ENCODE results near the gene TCEAL3.
A peak's percentile ranks its signal among the peaks of the same experiment; 100 is the strongest.
"Not testable (repeated sequence)": the region's sequence is repeated elsewhere in the genome, so short reads cannot be mapped to it uniquely, and the experiment has no call there.

Gene TCEAL3

DNA sequence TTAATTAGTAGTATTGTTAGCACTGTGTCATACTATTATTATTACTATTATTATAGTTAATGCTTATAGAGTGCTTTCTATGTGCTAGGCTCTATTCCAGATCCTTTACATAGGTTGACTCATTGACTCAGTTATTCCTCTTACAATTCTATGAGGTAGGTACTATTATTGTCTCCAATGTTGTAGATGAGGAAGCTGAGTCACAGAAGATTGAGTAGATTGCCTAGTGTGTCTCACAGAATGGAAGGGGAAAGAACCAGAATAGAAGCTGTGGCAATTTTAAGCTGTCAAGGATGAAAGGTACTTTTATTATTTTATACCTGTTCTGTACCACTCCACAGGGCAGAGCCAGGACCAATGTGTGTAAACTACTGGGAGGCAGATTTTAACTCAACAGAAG, 19.1 kb downstream of the TCEAL3 start:
- no peak for DNase-seq (ENCODE audit: low spot score)

- peak; percentile 75 for DNase-seq (ENCODE audit: low spot score)
Observed at GRCh38 chrX:103628386-103629317, 20.9 kb downstream of the TCEAL3 start, which contains the start of gene TCEAL1. Gene TCEAL1 (plus strand): TSS chrX:103628975. CDS start chrX:103629917, 942 bp downstream.

GRCh38 chrX:103629318-103630170, 21.8 kb downstream of the TCEAL3 start:
- DNase-seq (ENCODE audit: low spot score) = peak; percentile 89

GRCh38 chrX:103630171-103630511, 22.4 kb downstream of the TCEAL3 start:
- no peak for DNase-seq (ENCODE audit: low spot score)

DNA sequence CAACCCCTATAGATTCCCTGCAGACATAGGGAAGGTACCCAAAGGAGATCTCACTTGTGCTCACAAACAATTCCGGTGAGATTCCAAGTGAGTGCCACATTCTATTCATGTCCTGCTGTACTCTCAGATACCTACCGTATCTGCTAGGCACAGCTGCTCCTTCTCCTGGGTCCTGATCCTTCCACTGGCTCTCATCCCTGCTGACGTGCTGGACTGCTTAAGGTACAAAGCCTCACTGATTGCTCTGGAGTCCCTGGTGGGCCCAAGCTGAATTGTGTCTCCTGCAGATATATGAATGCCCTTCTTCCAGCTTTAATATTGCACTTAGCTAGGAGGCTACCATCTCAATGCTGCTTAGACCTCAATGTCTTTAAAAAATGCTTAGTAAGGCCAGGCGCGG, 23.4 kb downstream of the TCEAL3 start:
- DNase-seq (ENCODE audit: low spot score) = no peak

DNA sequence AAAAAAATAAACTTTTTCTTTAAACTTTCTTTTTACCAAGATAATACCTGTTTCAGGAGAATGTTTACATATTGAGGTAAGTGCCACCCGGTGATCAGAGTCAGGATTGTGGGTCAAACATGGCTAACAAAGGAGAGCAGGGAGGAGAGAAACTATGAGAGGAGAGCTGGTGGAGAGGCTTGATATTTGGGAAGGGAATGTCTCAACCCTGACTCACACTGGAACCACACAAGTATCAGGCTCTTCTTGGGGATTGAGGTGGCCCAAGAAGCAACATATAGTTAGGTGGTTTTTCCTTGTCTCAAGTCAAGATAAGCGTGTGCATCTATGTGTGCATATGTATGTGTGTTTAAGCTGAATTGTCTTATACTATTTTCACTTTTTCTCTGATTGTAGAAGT, 27.7 kb downstream of the TCEAL3 start:
- no peak for DNase-seq (ENCODE audit: low spot score)

DNA sequence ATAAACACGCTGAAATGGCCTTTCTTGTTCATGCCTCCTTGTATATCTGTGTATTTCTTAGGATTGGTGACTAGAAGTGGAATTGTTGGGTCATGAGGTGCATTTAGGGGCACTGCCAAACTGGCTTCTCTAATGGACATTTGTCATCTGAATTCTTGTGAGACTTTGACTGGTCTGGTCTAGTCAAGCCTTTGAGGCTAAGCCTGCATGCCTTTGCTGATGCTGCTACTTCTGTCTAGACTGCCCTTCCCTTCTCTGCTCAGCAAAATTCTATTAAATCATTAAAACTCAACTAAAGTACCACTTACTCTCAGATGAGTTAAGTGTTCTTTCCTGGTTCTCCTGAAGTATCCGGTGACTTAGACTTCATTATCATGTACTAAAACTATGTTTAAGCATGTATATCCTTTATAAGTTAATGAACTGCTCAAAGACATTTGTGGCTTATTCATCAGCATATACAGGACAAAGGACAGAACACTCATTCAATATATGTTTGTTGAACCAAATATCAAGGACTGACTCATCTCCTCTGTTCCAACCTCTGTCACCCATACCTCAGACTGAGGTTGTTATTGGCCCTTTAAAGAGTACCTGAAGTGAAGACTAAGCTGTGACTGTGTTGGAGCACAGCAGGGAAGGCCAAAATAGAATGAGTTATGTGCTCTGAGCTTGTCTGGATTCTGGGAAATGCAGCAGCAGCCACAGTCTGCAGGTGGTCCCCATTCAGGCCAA, 30.0 kb downstream of the TCEAL3 start:
- no peak for DNase-seq (ENCODE audit: low spot score)

DNA sequence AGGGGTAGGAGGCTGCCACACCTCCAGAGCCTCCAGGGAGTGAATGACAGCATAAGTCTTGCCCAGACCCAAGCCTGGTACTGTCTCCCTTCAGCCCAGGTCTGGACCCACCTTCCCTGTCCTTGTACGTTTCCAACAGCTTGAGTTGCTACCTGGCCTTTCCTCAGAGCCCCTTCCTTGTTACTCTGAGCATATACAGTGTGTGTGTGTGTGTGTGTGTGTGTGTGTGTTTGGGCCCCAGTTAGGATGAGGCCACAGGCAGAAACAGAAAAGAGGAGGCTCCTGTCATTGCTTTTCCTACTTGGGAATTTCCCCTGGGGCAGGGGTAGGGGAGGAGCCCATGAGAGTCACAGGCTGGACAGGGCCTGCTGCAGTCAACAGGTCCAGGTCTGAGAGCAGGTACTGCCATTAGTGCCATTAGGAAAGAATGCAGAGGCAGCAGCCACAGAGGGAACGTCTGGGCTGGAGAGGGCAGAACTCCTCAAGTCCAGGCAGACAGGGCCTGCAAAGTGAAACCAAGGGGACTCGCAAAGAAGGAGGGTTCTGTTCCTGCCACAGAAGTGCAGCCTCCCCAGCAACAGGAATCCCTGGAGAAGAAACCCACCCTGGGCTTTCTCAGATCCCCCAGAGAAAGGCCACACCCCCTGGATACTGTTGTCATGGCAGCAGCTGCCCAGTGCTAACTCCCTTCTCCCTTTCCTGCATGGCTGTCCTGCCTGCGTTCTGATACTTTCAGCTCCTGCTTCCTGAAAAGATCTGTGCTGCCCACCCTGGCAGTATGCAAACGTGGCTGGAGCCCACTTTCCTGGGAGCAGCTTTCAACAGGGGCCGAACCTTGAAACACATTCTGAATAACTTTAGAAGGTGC, 30.9 kb downstream of the TCEAL3 start:
- peak; percentile 88 for DNase-seq (ENCODE audit: low spot score)

GRCh38 chrX:103640401-103641155, 32.8 kb downstream of the TCEAL3 start:
- DNase-seq (ENCODE audit: low spot score) = no peak

- no peak for DNase-seq (ENCODE audit: low spot score)
Observed at GRCh38 chrX:103644125-103644524, 36.4 kb downstream of the TCEAL3 start.

DNA sequence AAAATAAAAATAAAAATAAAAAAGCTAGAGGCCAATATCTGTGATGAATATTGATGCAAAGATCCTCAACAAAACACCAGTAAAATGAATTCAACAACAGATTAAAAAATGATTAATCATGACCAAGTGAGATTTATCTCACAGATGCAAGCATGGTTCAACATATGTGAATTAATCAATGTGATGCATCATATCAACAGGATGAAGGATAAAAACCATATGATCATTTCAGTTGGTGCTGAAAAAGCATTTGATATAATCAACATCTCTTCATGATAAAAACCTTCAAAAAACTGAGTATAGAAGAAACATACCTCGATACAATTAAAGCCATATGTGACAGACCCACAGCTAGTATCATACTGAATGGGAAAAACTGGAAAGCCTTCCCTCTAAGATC, 39.9 kb downstream of the TCEAL3 start:
- no peak for DNase-seq (ENCODE audit: low spot score)

GRCh38 chrX:103651151-103651773, 43.5 kb downstream of the TCEAL3 start:
- DNase-seq (ENCODE audit: low spot score) = no peak

DNA sequence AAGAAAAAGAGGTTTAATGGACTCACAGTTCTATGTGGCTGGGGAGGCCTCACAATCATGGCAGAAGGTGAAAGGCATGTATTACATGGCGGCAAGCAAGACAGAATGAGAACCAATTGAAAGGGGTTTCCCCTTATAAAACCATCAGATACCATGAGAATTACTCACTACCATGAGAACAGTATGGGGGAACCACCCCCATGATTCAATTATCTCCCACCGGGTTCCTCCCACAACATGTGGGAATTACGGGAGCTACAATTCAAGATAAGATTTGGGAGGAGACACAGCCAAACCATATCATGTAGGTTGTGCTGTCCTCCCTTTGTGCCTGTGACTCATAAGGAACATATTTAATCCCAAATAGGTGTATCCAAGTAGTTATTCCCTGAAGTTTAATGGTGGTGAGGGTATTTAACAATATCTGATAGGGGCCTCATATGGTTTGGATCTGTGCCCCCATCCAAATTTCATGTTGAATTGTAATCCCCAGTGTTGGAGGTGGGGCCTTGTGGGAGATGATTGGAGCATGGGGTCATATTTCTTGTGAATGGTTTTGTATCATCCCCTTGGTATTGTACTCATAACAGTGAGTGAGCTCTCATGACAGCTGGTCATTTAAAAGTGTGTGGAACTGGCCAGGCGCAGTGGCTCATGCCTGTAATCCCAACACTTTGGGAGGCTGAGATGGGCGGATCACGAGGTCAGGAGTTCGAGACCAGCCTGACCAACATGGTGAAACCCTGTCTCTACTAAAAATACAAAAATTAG, 47.7 kb downstream of the TCEAL3 start:
- DNase-seq (ENCODE audit: low spot score) = not testable (repeated sequence)

DNA sequence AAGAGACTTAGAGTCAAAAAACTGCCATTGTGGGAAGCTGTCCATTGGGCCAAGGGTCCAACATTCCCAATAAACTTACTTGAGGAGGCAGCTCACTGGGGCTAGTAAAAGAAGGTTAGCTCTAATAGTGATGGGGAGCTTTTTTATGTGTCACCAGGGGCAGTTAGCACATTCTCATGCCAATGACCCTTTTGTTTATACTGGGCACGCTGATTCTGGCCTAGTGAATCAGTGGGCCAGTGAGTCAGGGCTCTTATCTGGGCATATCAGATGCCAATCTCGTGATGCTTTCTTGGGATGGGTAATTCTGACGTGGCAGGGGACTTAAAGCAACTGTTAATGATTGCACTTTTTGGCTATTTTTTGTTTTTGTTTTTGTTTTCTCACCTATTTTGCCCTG, 48.9 kb downstream of the TCEAL3 start:
- DNase-seq (ENCODE audit: low spot score) = no peak

GRCh38 chrX:103657066-103657465, 49.3 kb downstream of the TCEAL3 start:
- DNase-seq (ENCODE audit: low spot score) = not testable (repeated sequence)

GRCh38 chrX:103658681-103659433, 51.1 kb downstream of the TCEAL3 start:
- DNase-seq (ENCODE audit: low spot score) = no peak

- DNase-seq (ENCODE audit: low spot score) = not testable (repeated sequence)
Observed at GRCh38 chrX:103659460-103659859, 51.7 kb downstream of the TCEAL3 start.

All from ecto neural progenitor cell (in vitro differentiated cells).